NCI-H2107 (cell line): ENCODE results near the gene CDHR1.

ENCODE experiments used
- DNase-seq: peaks from one replicate; lab custom pipeline; 2025; lab: John Stamatoyannopoulos, UW

The CDHR1 gene

GRCh38 chr10:84264611-84265141 lies 70.3 kb downstream of the CDHR1 start:
- DNase-seq = peak; percentile 49

- peak; percentile 6 for DNase-seq
These were observed 71.1 kb downstream of the CDHR1 start for GRCh38 chr10:84265418-84265817.

GRCh38 chr10:84267503-84268126 lies 73.3 kb downstream of the CDHR1 start:
- peak; percentile 2 for DNase-seq

GRCh38 chr10:84269162-84269561 lies 74.8 kb downstream of the CDHR1 start:
- DNase-seq = no peak
